ENCODE data around the gene GJA9. TPM values are rescaled to one million over a fixed set of nuclear protein-coding genes. Genes with fewer than 3 reads are reported as not detected.

GJA9 gene
- total RNA-seq, 1 donor from 2014 or later, result not detected

- Mint-ChIP-seq H3K27ac (no peak overlapping the region), H3K4me3 (no peak overlapping the region), H3K27me3 (no peaks in the 10 kb centered on the region), H3K4me1 (no peaks in the 10 kb centered on the region), H3K36me3 (ENCODE audit: low read depth) (no peaks in the 10 kb centered on the region), H3K9me3 (no peaks in the 10 kb centered on the region)
- ChIA-PET POLR2A (no interaction called here), CTCF (no interaction called here)
- TF ChIP-seq, protein P1, sequence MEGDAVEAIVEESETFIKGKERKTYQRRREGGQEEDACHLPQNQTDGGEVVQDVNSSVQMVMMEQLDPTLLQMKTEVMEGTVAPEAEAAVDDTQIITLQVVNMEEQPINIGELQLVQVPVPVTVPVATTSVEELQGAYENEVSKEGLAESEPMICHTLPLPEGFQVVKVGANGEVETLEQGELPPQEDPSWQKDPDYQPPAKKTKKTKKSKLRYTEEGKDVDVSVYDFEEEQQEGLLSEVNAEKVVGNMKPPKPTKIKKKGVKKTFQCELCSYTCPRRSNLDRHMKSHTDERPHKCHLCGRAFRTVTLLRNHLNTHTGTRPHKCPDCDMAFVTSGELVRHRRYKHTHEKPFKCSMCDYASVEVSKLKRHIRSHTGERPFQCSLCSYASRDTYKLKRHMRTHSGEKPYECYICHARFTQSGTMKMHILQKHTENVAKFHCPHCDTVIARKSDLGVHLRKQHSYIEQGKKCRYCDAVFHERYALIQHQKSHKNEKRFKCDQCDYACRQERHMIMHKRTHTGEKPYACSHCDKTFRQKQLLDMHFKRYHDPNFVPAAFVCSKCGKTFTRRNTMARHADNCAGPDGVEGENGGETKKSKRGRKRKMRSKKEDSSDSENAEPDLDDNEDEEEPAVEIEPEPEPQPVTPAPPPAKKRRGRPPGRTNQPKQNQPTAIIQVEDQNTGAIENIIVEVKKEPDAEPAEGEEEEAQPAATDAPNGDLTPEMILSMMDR (IDR thresholded peaks at IDR 0.05), result no peak
- intact Hi-C loops (cut with micrococcal nuclease), result no loop called here
- ATAC-seq (ENCODE audit: low read depth) (no peak), DNase-seq (no peak)
Measured at GRCh38 chr1:38885092-38885491, 3.7 kb upstream of the GJA9 start.

DNA sequence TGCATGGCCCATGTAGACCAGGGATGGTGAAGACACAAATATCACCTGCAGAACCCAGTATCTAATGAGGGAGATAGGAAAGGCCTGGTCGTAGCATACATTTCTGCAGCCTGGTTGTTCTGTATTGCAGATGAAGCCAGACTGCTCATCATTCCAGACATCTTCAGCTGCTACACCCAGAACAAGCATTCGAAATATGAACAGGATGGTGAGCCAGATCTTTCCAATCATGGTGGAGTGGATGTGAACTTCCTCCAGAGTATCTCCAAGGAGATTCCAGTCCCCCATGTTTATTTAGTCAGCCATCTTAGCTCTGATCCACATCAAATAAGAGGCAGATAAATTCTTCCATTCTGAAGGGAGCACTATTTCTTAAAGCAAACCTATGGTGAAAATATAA is 5.6 kb downstream of the GJA9 start:
- TF ChIP-seq, protein P1 (IDR thresholded peaks at IDR 0.05), result no peak
- intact Hi-C loops (cut with micrococcal nuclease), result loop anchor here (10.0 kb wide), 1 partner anchor 389 kb away; no protein-coding TSS in a partner anchor
- H3K27me3 Mint-ChIP-seq, result no peaks in the 10 kb centered on the region
- peaks cover 4% of the 10 kb centered on the region for H3K36me3 Mint-ChIP-seq (ENCODE audit: low read depth)
- ATAC-seq (ENCODE audit: low read depth) (no peak), DNase-seq (no peak)
- no peak overlapping the region for H3K4me3 Mint-ChIP-seq
- CTCF ChIA-PET, result interaction anchor here (0.6 kb wide), 1 partner anchor 21 kb away, joined by 3 read pairs; no protein-coding TSS in a partner anchor
- H3K4me1 Mint-ChIP-seq, result peaks cover 23% of the 10 kb centered on the region
- H3K27ac Mint-ChIP-seq, result no peak overlapping the region
- POLR2A ChIA-PET, result interaction anchor here (0.5 kb wide), 1 partner anchor 10 kb away, joined by 4 read pairs; no protein-coding TSS in a partner anchor
- no peaks in the 10 kb centered on the region for H3K9me3 Mint-ChIP-seq

- Mint-ChIP-seq H3K9me3 (no peaks in the 10 kb centered on the region), H3K36me3 (ENCODE audit: low read depth) (peaks cover 4% of the 10 kb centered on the region), H3K27ac (peak within 1 kb of the TSS; percentile 83), H3K4me3 (peak within 1 kb of the TSS; percentile 92), H3K27me3 (no peaks in the 10 kb centered on the region), H3K4me1 (peaks cover 23% of the 10 kb centered on the region)
- ATAC-seq (ENCODE audit: low read depth) (peak; percentile 99), DNase-seq (peak; percentile 97)
- CTCF ChIA-PET, result interaction anchor here (1.5 kb wide), 1 partner anchor 17 kb away, joined by 5 read pairs; no protein-coding TSS in a partner anchor
- intact Hi-C loops (cut with micrococcal nuclease), result loop anchor here (1.0 to 10.0 kb wide), 5 partner anchors 14 to 1181 kb away; partner anchors contain the start of genes AKIRIN1, CDCA8 and RRAGC
- POLR2A ChIA-PET, result interaction anchor here (0.5 to 2.3 kb wide), 6 partner anchors 11 to 652 kb away, joined by 3 to 11 read pairs (median 8); partner anchors contain the start of genes NDUFS5 and RRAGC
- TF ChIP-seq, protein P1 (IDR thresholded peaks at IDR 0.05), result no peak
Measured at GRCh38 chr1:38873027-38873969, 8.1 kb downstream of the GJA9 start, which contains the start of gene MYCBP. Gene MYCBP, minus strand, starts transcription at chr1:38873348. Its CDS starts 43 bp downstream, at chr1:38873305.

DNA sequence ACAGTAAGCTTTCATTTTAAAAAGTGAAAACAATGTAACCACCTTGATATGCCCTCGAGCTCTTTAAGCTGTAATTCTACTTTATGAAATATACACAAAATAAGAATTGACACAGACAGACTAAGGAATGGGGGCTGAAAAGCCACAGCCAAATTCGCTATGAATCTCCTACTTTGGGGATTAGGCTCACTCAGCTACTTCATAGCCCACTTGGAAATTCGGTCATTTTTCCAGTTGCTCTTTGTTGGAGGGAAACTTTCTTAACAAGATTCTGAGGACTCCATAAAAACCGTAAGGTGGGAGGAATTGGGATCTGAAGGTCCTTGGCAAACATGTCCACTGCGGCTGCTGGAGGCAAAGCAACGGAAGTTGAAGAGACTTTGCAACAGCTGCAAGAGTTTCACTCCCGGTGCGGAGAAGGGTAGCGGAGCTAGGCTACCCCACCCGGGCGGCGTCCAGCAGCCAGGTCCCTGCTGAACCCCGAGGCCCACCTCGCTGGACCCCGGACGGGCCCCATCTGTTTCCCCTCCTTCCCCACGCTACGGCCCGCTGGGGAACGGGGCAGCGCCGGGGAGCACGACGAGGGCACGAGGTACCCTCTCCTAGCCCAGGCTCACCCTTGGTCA is 8.9 kb downstream of the GJA9 start:
- peak; percentile 5 for ATAC-seq (ENCODE audit: low read depth)
- POLR2A ChIA-PET, result interaction anchor here (0.5 to 2.3 kb wide), 4 partner anchors 10 to 154 kb away, joined by 3 to 9 read pairs (median 8); partner anchors contain the start of genes NDUFS5 and RRAGC

More for the DNA sequence above, 8.9 kb downstream of the GJA9 start:
- Mint-ChIP-seq H3K4me3 (peak overlapping the region; percentile 92), H3K36me3 (ENCODE audit: low read depth) (peaks cover 9% of the 10 kb centered on the region), H3K27ac (peak overlapping the region; percentile 83), H3K4me1 (peaks cover 29% of the 10 kb centered on the region), H3K27me3 (no peaks in the 10 kb centered on the region), H3K9me3 (no peaks in the 10 kb centered on the region)
- DNase-seq, result no peak
- TF ChIP-seq, protein P1 (IDR thresholded peaks at IDR 0.05), result no peak
- CTCF ChIA-PET, result interaction anchor here (1.5 kb wide), 1 partner anchor 16 kb away, joined by 5 read pairs; no protein-coding TSS in a partner anchor
- intact Hi-C loops (cut with micrococcal nuclease), result loop anchor here (1.0 to 10.0 kb wide), 5 partner anchors 13 to 1180 kb away; partner anchors contain the start of genes AKIRIN1, CDCA8 and RRAGC
